Adrenal gland (tissue), 12 donors: ENCODE data around the gene BNIP3. TPM values are rescaled to one million over a fixed set of nuclear protein-coding genes. Genes with fewer than 3 reads are reported as not detected.

Experiments used
- DNase-seq, 7 donors: peaks; one replicate each; pipeline ENCODE4 v3.0.0-alpha.2; 2019 to 2020
- H3K27ac ChIP-seq, 5 donors: fragments of 200-600 bp; sonication (generic) in 4 of 5; 1 replicate in 3 of 5; 2 replicates in 2 of 5; pipeline versions ENCODE4 v1.5.1 to v1.8.0; 2016 to 2020; ENCODE audit warnings: mild to moderate bottlenecking in 1 of 5
- H3K27me3 ChIP-seq: fragments of 200-600 bp; 2 replicates; pipeline ENCODE4 v1.8.0; 2021
- H3K36me3 ChIP-seq, 2 donors: fragments of 200-600 bp; replicated peaks in 1 of 2; 1 replicate in 1 of 2; 2 replicates in 1 of 2; pipeline versions ENCODE4 v1.5.1 to v1.8.0; 2018 to 2022
- H3K4me1 ChIP-seq, 2 donors: fragments of 200-600 bp; replicated peaks in 1 of 2; 1 replicate in 1 of 2; 2 replicates in 1 of 2; pipeline versions ENCODE4 v1.5.1 to v1.8.0; 2018 to 2021
- H3K4me3 ChIP-seq, 4 donors: fragments of 200-600 bp; sonication (generic) in 3 of 4; one replicate each; pipeline ENCODE4 v1.5.1; 2016 to 2018
- H3K9me3 ChIP-seq, 3 donors: fragments of 200-600 bp; sonication (generic) in 1 of 3; replicated peaks in 1 of 3; 1 replicate in 2 of 3; 2 replicates in 1 of 3; pipeline versions ENCODE4 v1.5.1 to v1.8.0; 2016 to 2021
- CTCF ChIP-seq, 6 experiments: fragments of 450-650 bp in 4 of 6; fragments of 200-600 bp in 2 of 6; sonication (generic) in 1 of 6; IDR thresholded peaks; 1 replicate in 5 of 6; 2 replicates in 1 of 6; pipeline versions ENCODE4 v1.5.1 to v1.8.0; 2016 to 2021; ENCODE audit warnings: antibody characterized with exemption in 6 of 6, mild to moderate bottlenecking in 2 of 6, moderate library complexity in 1 of 6
- POLR2A ChIP-seq, 2 donors: fragments of 450-650 bp; IDR thresholded peaks; one replicate each; pipeline ENCODE4 v1.6.1; 2017; ENCODE audit warnings: antibody characterized with exemption in 2 of 2, mild to moderate bottlenecking in 2 of 2, moderate library complexity in 1 of 2
- WGBS, 4 donors: extraction: QIAGEN DNeasy Blood & Tissue Kit in 2 of 4; methylation state at CpG; one replicate each; pipeline versions ENCODE4 v1.1.5 to v1.1.7; 2013 to 2017; 5-methylcytosine and 5-hydroxymethylcytosine counted together
- intact Hi-C, 2 donors: fragments of 100-400 bp; cut with DNase I; formaldehyde crosslinking; loops; one replicate each; pipeline versions ENCODE4 v1.14.1 to v1.15.0; 2022 to 2023
- polyA plus RNA-seq, 3 donors: library from polyadenylated mRNA; stranded (reverse); fragments of 200-250 nt in 2 of 3; fragments of 350-450 nt in 1 of 3; fragmentation: Illumina TruSeq in 1 of 3; extraction: RNeasy Lipid Tissue Mini Kit (QIAGEN cat#74804) in 1 of 3; gene quantifications; one replicate each; pipeline ENCODE4 v1.2.3, GENCODE V29; 2013 to 2014
- total RNA-seq, 9 donors: library from RNA; depleted of rRNA in 4 of 9; stranded (reverse); fragments of >200 nt in 4 of 9; fragments of 120-200 nt in 1 of 9; fragmentation: NEBNext Ultra II Directional in 1 of 9; extraction: Animal tissue kit (Norgen Biotek cat#: 25700) in 1 of 9; gene quantifications; one replicate each; pipeline versions ENCODE4 v1.1.0 to v1.2.4, GENCODE V29; 2013 to 2023
- donor health status: healthy with polysubstance abuse.
- donor health status: Bipolar disorder and iron deficiency.
- donor health status: DM: yes; HTN: yes; CAD: no.
- donor health status: DM: no; HTN: no; CAD: no.
- donor health status: DM: no; HTN: no; CAD: no.
- donor health status: DM: yes; HTN: yes; CAD: no.

BNIP3 gene
- total and polyA plus RNA-seq, 12 donors = 14.2 to 132 (median 76.4) TPM

- Histone ChIP-seq H3K4me3 (no peak overlapping the region), H3K36me3 (no peaks in the 10 kb centered on the region), H3K27me3 (no peaks in the 10 kb centered on the region), H3K27ac (no peak overlapping the region), H3K4me1 (no peaks in the 10 kb centered on the region), H3K9me3 (no peaks in the 10 kb centered on the region)
- DNase-seq = no peak
- 74 to 86% (median 85%) methylated on average over 10 of the region's 10 CpGs for WGBS, 4 donors
- TF ChIP-seq CTCF (IDR thresholded peaks at IDR 0.05) = no peak
- TF ChIP-seq POLR2A (IDR thresholded peaks at IDR 0.05) = no peak
- intact Hi-C loops = no loop called here
Measured at GRCh38 chr10:132004052-132004451, 22.3 kb upstream of the BNIP3 start.

DNA sequence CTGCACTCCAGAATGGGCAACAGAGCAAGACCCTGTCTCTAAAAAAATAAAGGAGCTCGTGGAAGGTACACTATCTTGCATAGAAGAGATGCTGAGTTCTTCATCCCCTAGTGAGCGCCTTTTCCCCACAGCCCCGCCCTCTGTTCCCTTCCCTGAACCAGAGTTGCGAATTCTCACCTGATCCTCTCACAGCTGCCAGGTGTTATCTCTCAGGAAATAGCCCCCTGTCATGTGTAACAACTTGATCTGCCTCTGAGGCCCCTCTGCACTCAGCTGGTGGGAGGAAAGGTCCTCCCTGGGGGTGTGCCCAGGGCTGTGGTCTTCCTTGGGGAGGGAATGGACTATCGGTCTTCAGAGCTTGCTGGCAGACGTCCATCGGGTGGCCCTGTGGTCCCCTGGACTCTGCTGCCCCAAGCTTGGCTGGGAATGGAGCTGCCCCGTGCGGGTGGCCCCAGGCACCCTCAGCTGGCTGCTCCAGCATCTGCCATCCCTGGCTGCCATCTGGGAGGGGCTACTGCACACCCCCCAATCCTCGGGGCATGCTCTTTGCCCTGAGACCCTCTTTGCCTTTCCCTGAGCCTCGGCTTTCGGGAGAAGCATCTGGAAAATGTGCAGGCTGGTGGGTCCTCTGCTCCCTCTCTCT, 21.7 kb upstream of the BNIP3 start:
- TF ChIP-seq POLR2A (IDR thresholded peaks at IDR 0.05) = no peak
- Histone ChIP-seq H3K36me3 (no peaks in the 10 kb centered on the region), H3K27me3 (no peaks in the 10 kb centered on the region), H3K4me3 (no peak overlapping the region), H3K9me3 (no peaks in the 10 kb centered on the region), H3K4me1 (peaks cover 2% of the 10 kb centered on the region in 2 donors), H3K27ac (no peak overlapping the region)
- no peak for DNase-seq
- intact Hi-C loops = no loop called here
- WGBS, 4 donors = 74 to 93% (median 83%) methylated on average over 7 to 12 of the region's 12 CpGs

- Histone ChIP-seq H3K27ac (no peak overlapping the region), H3K4me1 (peaks cover 14% of the 10 kb centered on the region in 2 donors), H3K9me3 (no peaks in the 10 kb centered on the region), H3K4me3 (no peak overlapping the region), H3K36me3 (no peaks in the 10 kb centered on the region), H3K27me3 (no peaks in the 10 kb centered on the region)
- TF ChIP-seq POLR2A (IDR thresholded peaks at IDR 0.05) (no peak), CTCF (IDR thresholded peaks at IDR 0.05) (no peak)
- DNase-seq = no peak
- 81 to 95% (median 92%) methylated on average over 4 of the region's 4 CpGs for WGBS, 4 donors
- intact Hi-C loops = no loop called here
Measured at GRCh38 chr10:132002004-132002403, 20.3 kb upstream of the BNIP3 start.

DNA sequence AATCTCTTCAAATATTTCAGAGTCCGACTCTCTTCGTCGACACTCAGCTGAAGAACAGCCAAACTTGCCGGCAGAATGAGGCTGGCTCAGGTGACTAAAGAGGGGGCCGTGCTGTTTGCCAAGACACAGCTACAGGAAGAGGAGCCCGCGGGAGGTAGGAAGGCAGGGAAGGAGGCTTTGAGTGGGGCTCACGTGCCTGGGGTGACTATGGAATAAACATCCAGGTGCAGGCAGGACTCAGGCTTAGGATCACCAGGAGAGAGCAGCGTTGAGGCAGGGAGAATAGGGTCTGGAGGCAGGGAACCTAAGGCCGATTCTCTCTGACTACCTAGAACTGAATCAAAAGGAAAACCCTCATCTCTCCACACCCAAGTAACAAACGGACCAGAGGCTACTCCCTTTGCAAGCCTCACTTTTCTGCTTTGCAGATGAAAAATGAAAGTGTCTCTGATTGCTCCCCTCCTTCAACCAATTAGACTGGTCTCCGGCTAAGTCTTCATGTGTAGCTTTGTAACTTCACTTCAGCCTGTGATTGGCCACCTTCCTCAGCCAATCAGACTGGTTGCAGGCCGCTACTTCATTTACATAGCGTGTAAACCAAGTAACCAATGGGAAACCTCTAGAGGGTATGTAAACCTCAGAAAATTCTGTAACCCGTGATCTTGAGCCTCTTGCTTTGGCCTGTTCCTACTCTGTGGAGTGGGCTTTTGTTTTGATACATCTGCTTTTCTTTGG, 19.7 kb upstream of the BNIP3 start:
- peak in 2 of 7 donors; percentile 32 to 39 for DNase-seq
- no peaks in the 10 kb centered on the region for H3K27me3 ChIP-seq
- H3K36me3 ChIP-seq = no peaks in the 10 kb centered on the region
- intact Hi-C loops = no loop called here
- no peak overlapping the region for H3K27ac ChIP-seq
- H3K9me3 ChIP-seq = no peaks in the 10 kb centered on the region
- whole genome bisulfite sequencing, 4 donors = 61 to 71% (median 68%) methylated on average over 14 to 15 of the region's 15 CpGs
- no peak overlapping the region for H3K4me3 ChIP-seq
- H3K4me1 ChIP-seq = peaks cover 18% of the 10 kb centered on the region in 2 donors
- TF ChIP-seq CTCF (IDR thresholded peaks at IDR 0.05) = no peak
- no peak for TF ChIP-seq POLR2A (IDR thresholded peaks at IDR 0.05)
